ENCODE results near the gene RHOXF1.
"Not testable (repeated sequence)": the region's sequence is repeated elsewhere in the genome, so short reads cannot be mapped to it uniquely, and the experiment has no call there.

The RHOXF1 gene

GRCh38 chrX:120101057-120101456 is 14.7 kb downstream of the RHOXF1 start:
- in situ Hi-C loops (cut with MboI; ENCODE audit: low pct_unique_long_range_greater_than_20kb, low sequenced_read_pairs): loop anchor here (25.0 kb wide), 1 partner anchor 111 kb away; no protein-coding TSS in a partner anchor
- DNase-seq: not testable (repeated sequence)

- in situ Hi-C loops (cut with MboI; ENCODE audit: low pct_unique_long_range_greater_than_20kb, low sequenced_read_pairs): no loop called here
Measured at GRCh38 chrX:120090208-120090607, 25.5 kb downstream of the RHOXF1 start.

GRCh38 chrX:120087289-120088017 is 28.3 kb downstream of the RHOXF1 start:
- in situ Hi-C loops (cut with MboI; ENCODE audit: low pct_unique_long_range_greater_than_20kb, low sequenced_read_pairs): no loop called here
- DNase-seq: no peak

More at GRCh38 chrX:120090208-120090607, 25.5 kb downstream of the RHOXF1 start:
- peak; percentile 24 for DNase-seq

- DNase-seq; in situ Hi-C loops (cut with MboI; ENCODE audit: low pct_unique_long_range_greater_than_20kb, low sequenced_read_pairs): not testable (repeated sequence)
Measured at GRCh38 chrX:120085553-120086185, 30.0 kb downstream of the RHOXF1 start.

GRCh38 chrX:120077590-120077989 is 38.1 kb downstream of the RHOXF1 start, which contains the start of gene RHOXF2B:
Gene RHOXF2B (minus strand): TSS chrX:120077690. CDS start chrX:120077552, 138 bp downstream.
- in situ Hi-C loops (cut with MboI; ENCODE audit: low pct_unique_long_range_greater_than_20kb, low sequenced_read_pairs); DNase-seq: not testable (repeated sequence)

GRCh38 chrX:120066169-120066568 is 49.5 kb downstream of the RHOXF1 start:
- DNase-seq; in situ Hi-C loops (cut with MboI; ENCODE audit: low pct_unique_long_range_greater_than_20kb, low sequenced_read_pairs): not testable (repeated sequence)
